ENCODE data around the gene OSBPL6.
"Not testable (repeated sequence)": the region's sequence is repeated elsewhere in the genome, so short reads cannot be mapped to it uniquely, and the experiment has no call there.

The OSBPL6 gene

DNA sequence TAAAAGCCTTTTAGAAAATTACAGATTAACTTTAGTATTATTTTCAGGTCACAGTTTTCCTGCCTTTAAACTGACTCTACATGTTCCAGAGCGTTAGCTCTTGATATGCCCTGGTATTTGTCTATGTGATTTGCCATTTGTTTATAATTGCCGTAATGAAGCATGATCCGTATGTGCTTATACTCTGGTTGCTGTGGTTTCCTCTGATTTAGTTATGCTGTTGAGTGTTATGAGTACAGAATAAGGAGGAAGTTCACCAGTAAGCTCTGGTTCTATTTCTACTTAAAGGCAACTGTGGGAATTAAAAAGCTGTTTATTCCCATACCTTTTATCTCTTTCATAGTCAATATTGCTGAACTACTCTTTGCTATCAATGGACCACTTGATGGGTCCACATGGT, 123.5 kb downstream of the OSBPL6 start:
- no peak overlapping the region for H3K4me3 ChIP-seq (ENCODE audit: low read depth, low read length)
- TF ChIP-seq, protein P1, sequence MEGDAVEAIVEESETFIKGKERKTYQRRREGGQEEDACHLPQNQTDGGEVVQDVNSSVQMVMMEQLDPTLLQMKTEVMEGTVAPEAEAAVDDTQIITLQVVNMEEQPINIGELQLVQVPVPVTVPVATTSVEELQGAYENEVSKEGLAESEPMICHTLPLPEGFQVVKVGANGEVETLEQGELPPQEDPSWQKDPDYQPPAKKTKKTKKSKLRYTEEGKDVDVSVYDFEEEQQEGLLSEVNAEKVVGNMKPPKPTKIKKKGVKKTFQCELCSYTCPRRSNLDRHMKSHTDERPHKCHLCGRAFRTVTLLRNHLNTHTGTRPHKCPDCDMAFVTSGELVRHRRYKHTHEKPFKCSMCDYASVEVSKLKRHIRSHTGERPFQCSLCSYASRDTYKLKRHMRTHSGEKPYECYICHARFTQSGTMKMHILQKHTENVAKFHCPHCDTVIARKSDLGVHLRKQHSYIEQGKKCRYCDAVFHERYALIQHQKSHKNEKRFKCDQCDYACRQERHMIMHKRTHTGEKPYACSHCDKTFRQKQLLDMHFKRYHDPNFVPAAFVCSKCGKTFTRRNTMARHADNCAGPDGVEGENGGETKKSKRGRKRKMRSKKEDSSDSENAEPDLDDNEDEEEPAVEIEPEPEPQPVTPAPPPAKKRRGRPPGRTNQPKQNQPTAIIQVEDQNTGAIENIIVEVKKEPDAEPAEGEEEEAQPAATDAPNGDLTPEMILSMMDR (IDR thresholded peaks at IDR 0.05; ENCODE audit: low read depth, low read length, missing control alignments), result no peak
- in situ Hi-C loops (cut with HindIII; ENCODE audit: low sequenced_read_pairs), result no loop called here
- DNase-seq (ENCODE audit: low read depth), result no peak

- in situ Hi-C loops (cut with HindIII; ENCODE audit: low sequenced_read_pairs), result no loop called here
- no peak overlapping the region for H3K4me3 ChIP-seq (ENCODE audit: low read depth, low read length)
- DNase-seq (ENCODE audit: low read depth), result no peak
- TF ChIP-seq, protein P1 (IDR thresholded peaks at IDR 0.05; ENCODE audit: low read depth, low read length, missing control alignments), result no peak
These were observed 125.8 kb downstream of the OSBPL6 start for GRCh38 chr2:178320011-178320585.

DNA sequence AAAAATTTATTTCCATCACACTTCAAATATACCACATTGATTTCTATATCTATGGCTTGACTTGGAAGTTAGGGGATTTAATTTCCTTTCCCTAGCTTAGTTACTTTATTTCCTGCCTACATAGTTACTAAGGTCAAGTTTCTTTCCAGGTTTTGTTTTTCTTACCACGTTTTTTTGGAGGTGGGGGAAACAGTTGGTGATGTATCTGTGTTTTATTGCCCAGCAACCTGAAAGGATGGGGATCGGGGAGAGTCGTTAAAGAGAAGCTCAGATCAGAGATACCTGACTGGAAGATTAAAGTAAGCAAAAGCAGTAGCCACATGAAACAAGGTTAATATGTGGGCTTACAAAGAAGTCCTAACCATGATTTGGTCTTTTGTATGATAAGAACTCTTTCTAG, 127.8 kb downstream of the OSBPL6 start:
- H3K4me3 ChIP-seq (ENCODE audit: low read depth, low read length), result no peak overlapping the region
- DNase-seq (ENCODE audit: low read depth), result no peak
- TF ChIP-seq, protein P1 (IDR thresholded peaks at IDR 0.05; ENCODE audit: low read depth, low read length, missing control alignments), result no peak
- in situ Hi-C loops (cut with HindIII; ENCODE audit: low sequenced_read_pairs), result no loop called here

DNA sequence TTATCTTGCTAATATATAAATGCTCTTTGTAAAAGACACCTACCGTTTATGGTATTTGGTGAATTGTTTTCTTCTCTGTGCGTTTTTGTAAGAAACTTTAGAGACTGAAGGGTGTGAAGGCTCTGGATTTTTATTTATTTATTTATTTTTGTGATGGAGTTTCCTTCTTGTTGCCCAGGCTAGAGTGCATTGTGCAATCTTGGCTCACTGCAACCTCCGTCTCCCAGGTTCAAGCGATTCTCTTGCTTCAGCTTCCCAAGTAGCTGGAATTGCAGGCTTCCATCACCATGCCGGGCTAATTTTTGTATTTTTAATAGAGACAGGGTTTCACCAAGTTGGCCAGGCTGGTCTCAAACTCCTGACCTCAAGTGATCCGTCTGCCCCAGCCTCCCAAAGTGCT, 129.0 kb downstream of the OSBPL6 start:
- in situ Hi-C loops (cut with HindIII; ENCODE audit: low sequenced_read_pairs); H3K4me3 ChIP-seq (ENCODE audit: low read depth, low read length); DNase-seq (ENCODE audit: low read depth): not testable (repeated sequence)

DNA sequence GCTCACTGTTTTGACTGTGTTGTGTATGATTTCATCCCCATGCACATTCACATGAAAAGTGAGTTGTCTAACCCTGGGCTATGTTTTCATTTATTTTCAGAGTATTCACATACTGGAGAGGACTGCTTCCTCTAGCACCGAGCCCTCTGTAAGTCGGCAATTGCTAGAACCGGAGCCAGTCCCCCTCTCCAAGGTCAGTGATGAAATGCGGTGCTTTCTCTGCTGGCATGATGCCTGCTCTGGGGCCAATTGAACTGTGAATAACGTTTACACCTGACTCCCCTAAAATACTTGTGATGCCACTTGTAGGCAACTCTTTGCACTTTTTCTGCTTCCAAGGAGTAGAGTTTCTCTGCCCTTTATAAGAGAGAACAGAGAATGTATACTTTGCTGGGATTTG, 129.8 kb downstream of the OSBPL6 start:
- H3K4me3 ChIP-seq (ENCODE audit: low read depth, low read length), result no peak overlapping the region
- TF ChIP-seq, protein P1 (IDR thresholded peaks at IDR 0.05; ENCODE audit: low read depth, low read length, missing control alignments), result no peak
- DNase-seq (ENCODE audit: low read depth), result no peak
- in situ Hi-C loops (cut with HindIII; ENCODE audit: low sequenced_read_pairs), result no loop called here

DNA sequence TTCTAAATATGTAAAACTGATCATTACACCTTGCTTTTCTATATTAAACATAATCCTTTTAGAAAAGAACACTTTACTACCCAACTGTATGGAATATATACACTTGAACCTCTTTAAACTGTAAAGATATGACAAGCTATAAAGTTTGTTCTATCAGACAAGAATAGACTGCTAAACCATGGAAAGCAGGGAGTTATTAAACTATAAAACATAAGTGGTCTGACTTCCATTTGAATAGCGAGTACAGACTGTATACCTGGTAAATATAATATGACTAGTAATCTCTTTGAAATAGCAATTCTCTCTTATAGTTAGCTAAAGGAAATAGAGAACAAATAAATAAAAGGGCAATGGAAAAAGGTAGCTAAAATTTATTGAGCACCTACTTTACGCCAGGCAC, 131.0 kb downstream of the OSBPL6 start:
- H3K4me3 ChIP-seq (ENCODE audit: low read depth, low read length), result no peak overlapping the region
- in situ Hi-C loops (cut with HindIII; ENCODE audit: low sequenced_read_pairs), result no loop called here
- DNase-seq (ENCODE audit: low read depth), result no peak
- TF ChIP-seq, protein P1 (IDR thresholded peaks at IDR 0.05; ENCODE audit: low read depth, low read length, missing control alignments), result no peak

DNA sequence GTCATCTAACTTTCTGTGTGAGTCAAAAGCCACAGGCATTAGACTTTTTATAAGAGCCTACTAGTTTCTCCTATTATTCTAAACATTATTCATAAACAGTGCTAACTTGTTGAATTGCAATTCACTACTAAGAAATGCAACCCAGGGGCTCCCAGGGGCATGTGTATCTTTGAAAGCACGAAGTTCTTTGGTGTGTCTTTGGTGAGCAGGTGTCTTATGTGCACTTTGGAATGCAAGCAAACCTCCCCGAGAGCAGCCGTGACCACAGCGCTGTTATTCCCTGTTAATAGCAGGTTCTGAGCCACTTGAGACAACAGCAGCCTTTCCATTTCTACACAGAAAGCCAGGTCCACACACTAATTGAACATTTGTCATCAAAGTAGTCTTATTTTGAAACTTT, 133.2 kb downstream of the OSBPL6 start:
- in situ Hi-C loops (cut with HindIII; ENCODE audit: low sequenced_read_pairs), result no loop called here
- TF ChIP-seq, protein P1 (IDR thresholded peaks at IDR 0.05; ENCODE audit: low read depth, low read length, missing control alignments), result no peak
- no peak overlapping the region for H3K4me3 ChIP-seq (ENCODE audit: low read depth, low read length)
- no peak for DNase-seq (ENCODE audit: low read depth)

All from astrocyte of the cerebellum (primary cell).